ENCODE results near the gene BANF2. TPM values are rescaled to one million over a fixed set of nuclear protein-coding genes. Genes with fewer than 3 reads are reported as not detected.

Gene BANF2
- total and polyA plus RNA-seq, 2 of the 8 experiments (the other 6 are each of a cell fraction or from before 2014, with no cell fraction given): not detected

DNA sequence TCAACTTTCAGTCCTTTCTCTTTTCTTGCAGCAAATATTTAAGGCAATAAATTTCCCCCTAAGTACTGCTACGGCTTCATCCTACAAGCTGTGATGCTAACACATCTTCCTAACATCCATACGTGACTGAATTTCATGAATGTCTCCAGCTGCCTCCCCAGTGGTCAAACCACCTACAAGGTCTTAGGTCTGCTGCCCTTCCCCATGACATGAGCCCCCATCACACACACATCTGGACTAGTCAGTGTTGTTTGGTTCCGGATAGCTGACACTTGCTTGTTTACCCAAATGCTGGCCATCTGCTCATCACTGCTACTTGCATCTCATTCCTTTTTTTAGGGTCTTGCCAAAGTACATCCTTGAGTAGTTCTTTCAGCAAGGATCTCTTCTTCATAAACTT, 32.3 kb upstream of the BANF2 start:
- Histone ChIP-seq H4K91ac (replicated peaks; ENCODE audit: insufficient read length, low read length) (no peak overlapping the region), H3K14ac (ENCODE audit: insufficient read length) (no peak overlapping the region), H2BK20ac (ENCODE audit: low read length) (no peak overlapping the region), H3K36me3 (ENCODE audit: control insufficient read depth in 2 of 4, insufficient read depth in 4 of 4, low read length in 3 of 4) (no peaks in the 10 kb centered on the region; a peak in 1 of 8 replicates), H3K4me2 (ENCODE audit: insufficient read depth in 1 of 2, low read depth in 2 of 2, low read length in 2 of 2) (no peak overlapping the region), H2BK15ac (ENCODE audit: low read length) (no peak overlapping the region), H2AFZ (ENCODE audit: low read length) (no peak overlapping the region), H3K27ac (ENCODE audit: low read depth, low read length) (no peak overlapping the region), H4K8ac (ENCODE audit: extremely low read depth, insufficient read depth, low read length) (no peak overlapping the region), H3K23me2 (ENCODE audit: low read depth, low read length) (no peaks in the 10 kb centered on the region), H3K4ac (replicated peaks; ENCODE audit: insufficient read length, low read depth, low read length) (no peak overlapping the region), H3K4me3 (ENCODE audit: extremely low read depth in 1 of 4, insufficient read depth in 2 of 4, low read depth in 3 of 4, low read length in 4 of 4) (no peak overlapping the region), H2AK5ac (ENCODE audit: low read depth, low read length) (no peak overlapping the region), H4K20me1 (replicated peaks in 1 of 2; ENCODE audit: control insufficient read depth in 1 of 2, insufficient read depth in 2 of 2, low read length in 2 of 2) (peaks cover 6 to 12% of the 10 kb centered on the region in 2 experiments), H3K56ac (replicated peaks; ENCODE audit: insufficient read length, low read depth, low read length) (no peak overlapping the region), H2BK120ac (replicated peaks; ENCODE audit: low read depth, low read length) (no peak overlapping the region), H3K9me3 (ENCODE audit: insufficient read depth in 2 of 2, low read depth in 1 of 2, low read length in 1 of 2) (no peaks in the 10 kb centered on the region), H4K5ac (ENCODE audit: insufficient read length, low read depth, low read length) (no peak overlapping the region), H3K4me1 (replicated peaks in 1 of 4; ENCODE audit: control insufficient read depth in 3 of 4, insufficient read depth in 4 of 4, low read length in 3 of 4) (peaks cover 0 to 3% (median 2%) of the 10 kb centered on the region in 4 experiments; a peak in 3 of 7 replicates), H3K27me3 (replicated peaks in 1 of 4; ENCODE audit: control insufficient read depth in 3 of 4, extremely low read depth in 1 of 4, insufficient read depth in 3 of 4, low read length in 3 of 4) (no peaks in the 10 kb centered on the region), H3K23ac (ENCODE audit: insufficient read length) (no peak overlapping the region), H2BK5ac (ENCODE audit: low read depth, low read length) (no peak overlapping the region), H2BK12ac (ENCODE audit: low read depth, low read length) (no peak overlapping the region), H3K79me1 (ENCODE audit: low read depth, low read length) (peaks cover 7% of the 10 kb centered on the region), H3K9ac (replicated peaks in 1 of 4; ENCODE audit: extremely low read depth in 1 of 4, low read depth in 3 of 4, low read length in 3 of 4) (no peak overlapping the region), H3K79me2 (ENCODE audit: control insufficient read depth in 1 of 2, insufficient read depth in 2 of 2, low read length in 2 of 2) (peaks cover 5 to 96% of the 10 kb centered on the region in 2 experiments), H3K18ac (ENCODE audit: extremely low read depth, low read length) (no peak overlapping the region)
- 82% methylated on average over 3 of the region's 3 CpGs; no CpG with 5 or more reads in 1 of the 2 experiments for WGBS, 2 experiments (ENCODE audit: extremely low coverage in 1 of 2, insufficient coverage in 1 of 2, insufficient read length in 1 of 2, insufficient replicate concordance in 2 of 2, low coverage in 1 of 2, low lambda C conversion rate in 2 of 2, missing lambda C conversion rate in 1 of 2)
- ChIA-PET CTCF (ENCODE audit: partially characterized antibody) (interaction anchor here (0.7 to 5.2 kb wide), 6 partner anchors 12 to 230 kb away, joined by 3 to 26 read pairs (median 5); no protein-coding TSS in a partner anchor), POLR2A (ENCODE audit: partially characterized antibody) (interaction anchor here (0.6 to 3.2 kb wide), 3 partner anchors 9 to 302 kb away, joined by 3 to 21 read pairs (median 4); no protein-coding TSS in a partner anchor)
- no peak for DNase-seq (ENCODE audit: low read depth in 1 of 2, low spot score in 2 of 2)
- no peak for FAIRE-seq
- TF ChIP-seq GTF2F1 (IDR thresholded peaks at IDR 0.05; ENCODE audit: borderline replicate concordance, low read depth, low read length) (no peak), CREB1 (IDR thresholded peaks at IDR 0.05) (no peak), TBP (IDR thresholded peaks at IDR 0.05; ENCODE audit: low read depth, low read length) (no peak), JUND (IDR thresholded peaks at IDR 0.05; ENCODE audit: low read length) (no peak), CBX8 (IDR thresholded peaks at IDR 0.05; ENCODE audit: borderline replicate concordance, low read depth, low read length) (no peak), USF2 (IDR thresholded peaks at IDR 0.05; ENCODE audit: low read length) (no peak), SIX5 (IDR thresholded peaks at IDR 0.05; ENCODE audit: low read depth, low read length) (no peak), RXRA (IDR thresholded peaks at IDR 0.05; ENCODE audit: insufficient read depth, low read depth, low read length) (no peak), PHF8 (conservative IDR thresholded peaks at IDR 0.05; ENCODE audit: low read depth, low read length) (no peak), RNF2 (IDR thresholded peaks at IDR 0.05; ENCODE audit: borderline replicate concordance, low read depth, low read length, missing control alignments, poor library complexity, severe bottlenecking) (no peak)
